Kidney (tissue), 14 donors: Measurements from ENCODE around the gene ANXA11. TPM values are rescaled to one million over a fixed set of nuclear protein-coding genes. Genes with fewer than 3 reads are reported as not detected.
"Not testable (repeated sequence)": the region's sequence is repeated elsewhere in the genome, so short reads cannot be mapped to it uniquely, and the experiment has no call there.

ENCODE experiments used
- DNase-seq, 5 donors: peaks; one replicate each; pipeline ENCODE4 v3.0.0-alpha.2; 2013 to 2020
- FAIRE-seq: peaks from 2 replicates; lab custom pipeline; 2012; peaks lifted over from hg19 to GRCh38; lab: Jason Lieb, UNC
- H3K27ac ChIP-seq, 2 donors: one replicate each; pipeline ENCODE4 v1.7.0; 2013; ENCODE audit warnings: low read depth in 2 of 2, low read length in 2 of 2, inconsistent platforms in 1 of 2
- H3K27me3 ChIP-seq: one replicate; pipeline ENCODE4 v1.7.1; 2013; ENCODE audit warnings: low read length, inconsistent platforms; ENCODE audit not compliant: control insufficient read depth, insufficient read depth
- H3K36me3 ChIP-seq, 3 donors: one replicate each; pipeline versions ENCODE4 v1.7.0 to v1.7.1; 2013; ENCODE audit warnings: low read length in 3 of 3, control low read depth in 1 of 3, inconsistent platforms in 1 of 3; ENCODE audit not compliant: insufficient read depth in 3 of 3, control insufficient read depth in 2 of 3
- H3K4me1 ChIP-seq, 3 donors: one replicate each; pipeline versions ENCODE4 v1.7.0 to v1.7.1; 2013; ENCODE audit warnings: low read length in 3 of 3, inconsistent platforms in 1 of 3, low read depth in 1 of 3; ENCODE audit not compliant: control insufficient read depth in 2 of 3, insufficient read depth in 2 of 3
- H3K4me3 ChIP-seq, 3 donors: one replicate each; pipeline versions ENCODE4 v1.7.0 to v1.8.1; 2013; ENCODE audit warnings: low read length in 3 of 3, control low read depth in 1 of 3, inconsistent platforms in 1 of 3
- H3K9ac ChIP-seq, 3 donors: one replicate each; pipeline versions ENCODE4 v1.7.0 to v1.7.1; 2013; ENCODE audit warnings: low read length in 3 of 3, control low read depth in 1 of 3, inconsistent platforms in 1 of 3
- H3K9me3 ChIP-seq, 3 donors: one replicate each; pipeline versions ENCODE4 v1.7.0 to v1.7.1; 2013; ENCODE audit warnings: low read length in 3 of 3, control low read depth in 1 of 3, inconsistent platforms in 1 of 3; ENCODE audit not compliant: control insufficient read depth in 2 of 3, insufficient read depth in 1 of 3
- CTCF ChIP-seq: IDR thresholded peaks from 3 replicates; pipeline ENCODE4 v1.5.1; 2012; ENCODE audit warnings: mild to moderate bottlenecking, moderate library complexity, borderline replicate concordance; ENCODE audit not compliant: insufficient read depth; ENCODE audit errors: extremely low read depth
- intact Hi-C: fragments of 100-400 bp; cut with DNase I; formaldehyde crosslinking; loops from one replicate; pipeline ENCODE4 v1.11.1; 2022
- polyA plus RNA-seq: library from polyadenylated mRNA; stranded (reverse); fragments of 350-450 nt; fragmentation: Illumina TruSeq; extraction: RNeasy Lipid Tissue Mini Kit (QIAGEN cat#74804); gene quantifications from one replicate; pipeline ENCODE4 v1.2.3, GENCODE V29; 2014; ENCODE audit warnings: low read depth, low replicate concordance; ENCODE audit not compliant: insufficient read depth
- total RNA-seq: library from RNA; stranded (reverse); fragmentation: NEBNext Ultra II Directional; extraction: Animal tissue kit (Norgen Biotek cat#: 25700); gene quantifications from one replicate; pipeline ENCODE4 v1.2.1, GENCODE V29; 2021
- donor health status: control.
- donor health status: control.
- donor health status: control.
- donor health status: control.
- donor health status: control.
- donor health status: DM: yes; HTN: yes; CAD: no.
- donor health status: Normal renal cell carcinoma (clear cell type).

The ANXA11 gene
- total and polyA plus RNA-seq, 2 donors from 2014 or later: 435 to 543 TPM

GRCh38 chr10:80253266-80253962 lies 48.1 kb upstream of the ANXA11 start:
- DNase-seq (peak in 1 of 5 donors; percentile 19), FAIRE-seq (no peak)
- no peaks in the 10 kb centered on the region for H3K9me3 ChIP-seq
- H3K27ac ChIP-seq: no peak overlapping the region
- H3K27me3 ChIP-seq: no peaks in the 10 kb centered on the region
- intact Hi-C loops: no loop called here
- H3K36me3 ChIP-seq: no peaks in the 10 kb centered on the region
- H3K9ac ChIP-seq: no peak overlapping the region
- no peak overlapping the region for H3K4me3 ChIP-seq
- no peaks in the 10 kb centered on the region for H3K4me1 ChIP-seq
- no peak for TF ChIP-seq CTCF

- DNase-seq (peak in 1 of 5 donors; percentile 19), FAIRE-seq (no peak)
- H3K27me3 ChIP-seq: no peaks in the 10 kb centered on the region
- H3K36me3 ChIP-seq: no peaks in the 10 kb centered on the region
- H3K9ac ChIP-seq: no peak overlapping the region
- no peak overlapping the region for H3K27ac ChIP-seq
- intact Hi-C loops: no loop called here
- no peaks in the 10 kb centered on the region for H3K4me1 ChIP-seq
- no peaks in the 10 kb centered on the region for H3K9me3 ChIP-seq
- H3K4me3 ChIP-seq: no peak overlapping the region
- TF ChIP-seq CTCF: no peak
These were observed 47.1 kb upstream of the ANXA11 start for GRCh38 chr10:80252296-80252887.

- H3K27ac ChIP-seq, DNase-seq, H3K9ac ChIP-seq, H3K27me3 ChIP-seq, intact Hi-C loops, H3K36me3 ChIP-seq, FAIRE-seq, H3K4me3 ChIP-seq, H3K4me1 ChIP-seq, H3K9me3 ChIP-seq: not testable (repeated sequence)
These were observed 46.5 kb upstream of the ANXA11 start for GRCh38 chr10:80251703-80252280.

GRCh38 chr10:80250399-80250798 lies 45.1 kb upstream of the ANXA11 start:
- H3K36me3 ChIP-seq, H3K4me3 ChIP-seq, FAIRE-seq, H3K9ac ChIP-seq, H3K4me1 ChIP-seq, intact Hi-C loops, H3K9me3 ChIP-seq, H3K27me3 ChIP-seq, DNase-seq, H3K27ac ChIP-seq: not testable (repeated sequence)

GRCh38 chr10:80249906-80250305 lies 44.6 kb upstream of the ANXA11 start:
- H3K27ac ChIP-seq, H3K9ac ChIP-seq, H3K4me1 ChIP-seq, H3K36me3 ChIP-seq, H3K27me3 ChIP-seq, intact Hi-C loops, H3K9me3 ChIP-seq, FAIRE-seq, DNase-seq, H3K4me3 ChIP-seq: not testable (repeated sequence)

GRCh38 chr10:80247611-80248010 lies 42.3 kb upstream of the ANXA11 start:
- H3K4me1 ChIP-seq, intact Hi-C loops, H3K9ac ChIP-seq, DNase-seq, H3K36me3 ChIP-seq, H3K27ac ChIP-seq, H3K9me3 ChIP-seq, H3K27me3 ChIP-seq, FAIRE-seq, H3K4me3 ChIP-seq: not testable (repeated sequence)
